HG03139 (cell line): ENCODE results near the gene ETFB.

Experiments used
- ATAC-seq: cut with Tn5 transposase; IDR thresholded peaks from one replicate; pipeline ENCODE4 v1.9.1; 2021; ENCODE audit not compliant: unreplicated experiment

ETFB gene

DNA sequence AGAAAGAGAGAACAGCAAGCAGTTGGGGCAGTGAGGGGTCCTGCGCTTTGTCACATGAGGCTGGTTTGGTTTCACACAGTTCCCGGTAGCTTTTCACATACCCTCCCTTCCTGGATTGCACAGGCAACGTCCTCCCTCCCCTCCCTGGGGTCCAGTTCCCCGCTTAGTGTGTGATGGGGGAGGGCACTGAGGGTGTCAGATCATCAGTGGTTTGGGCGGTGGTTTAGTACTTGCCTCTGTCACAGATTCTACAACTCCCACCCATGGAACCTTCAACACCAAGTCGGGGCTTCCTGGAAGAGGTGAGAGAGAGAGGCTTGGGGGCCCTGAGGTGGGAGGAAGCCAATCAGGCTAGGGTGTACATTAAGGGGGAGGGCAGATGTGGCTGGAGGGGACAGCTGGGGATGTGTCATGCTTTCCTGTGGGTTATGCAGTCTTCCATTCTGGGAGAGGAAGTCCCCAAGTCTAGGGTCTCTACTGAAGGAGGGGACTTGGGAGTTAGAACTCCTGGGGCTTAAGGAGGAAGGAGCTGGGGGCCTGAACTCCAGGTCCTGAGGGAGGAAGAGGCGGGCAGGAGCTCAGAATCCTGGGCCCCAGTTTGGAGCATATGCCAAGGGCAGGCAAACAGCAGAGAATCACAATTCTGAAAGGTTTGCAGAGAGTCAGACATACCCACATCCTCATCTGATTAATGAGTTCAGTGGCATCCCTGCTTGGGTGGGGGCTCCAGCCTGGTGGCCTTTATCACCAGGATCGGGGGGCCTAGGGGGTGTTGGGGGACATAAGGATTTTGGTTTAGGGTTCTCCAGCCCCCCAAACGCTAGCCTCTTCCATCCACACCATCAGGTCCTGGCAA is 6.7 kb upstream of the ETFB start, which contains the start of gene NKG7:
Gene NKG7, minus strand, starts transcription at position 6 of the 856 bp plus-strand sequence. CDS start 119 bp downstream, outside the sequence.
- ATAC-seq = peak; percentile 36

DNA sequence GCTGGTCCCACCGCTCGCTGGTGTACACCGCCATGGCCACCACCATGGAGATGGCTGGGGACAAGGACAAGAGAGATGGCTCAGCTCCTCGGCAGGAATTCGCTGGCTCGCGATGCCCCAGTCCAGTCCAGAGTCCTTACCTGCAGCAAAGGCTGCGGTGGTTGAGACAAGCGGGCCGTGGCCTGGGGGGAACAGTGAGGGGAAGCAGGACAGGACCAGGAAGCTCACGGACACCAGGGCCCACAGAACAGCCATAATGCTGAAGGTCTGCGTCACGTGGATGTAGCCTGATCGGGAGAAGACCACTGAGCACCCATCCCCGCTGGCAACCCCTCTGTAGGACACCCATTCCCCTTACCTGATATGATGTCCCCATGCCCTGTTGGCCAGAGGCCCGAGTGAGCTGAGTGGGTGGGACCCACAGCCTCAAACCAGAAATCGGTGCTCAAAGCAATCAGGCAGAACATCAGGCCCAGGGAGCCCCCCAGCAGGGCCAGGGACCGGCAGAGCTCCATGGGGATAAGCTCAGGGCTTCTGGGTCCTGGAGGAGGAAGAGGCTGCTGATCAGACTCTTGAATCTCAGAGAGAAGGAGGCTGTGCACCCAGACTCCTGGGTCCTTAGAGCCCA is 5.9 kb upstream of the ETFB start:
- no peak for ATAC-seq

DNA sequence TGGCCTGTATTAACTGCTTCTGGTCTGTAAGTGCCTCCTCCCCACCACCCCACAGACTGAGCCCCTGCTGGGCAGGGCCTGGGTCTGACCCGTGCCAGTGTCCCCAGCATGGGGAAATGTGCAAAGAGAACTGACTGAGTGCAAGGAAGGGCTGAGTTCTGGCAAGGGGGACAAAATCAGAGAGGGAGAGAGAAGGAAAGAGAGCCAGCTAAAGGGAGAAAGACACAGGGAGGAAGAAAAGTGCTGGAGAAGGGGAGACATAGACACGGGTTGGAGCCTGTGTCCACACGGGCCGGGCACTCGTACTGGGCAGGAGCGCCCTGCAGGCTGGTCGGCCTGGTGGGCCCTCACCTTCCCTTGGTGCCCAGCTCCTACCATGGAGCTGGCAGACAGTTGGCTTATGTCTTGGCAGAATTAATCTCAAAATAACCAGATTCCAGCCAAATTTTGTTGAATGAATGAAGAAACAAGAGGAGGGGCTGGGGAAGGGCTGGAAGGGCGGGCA is 5.0 kb upstream of the ETFB start:
- no peak for ATAC-seq

DNA sequence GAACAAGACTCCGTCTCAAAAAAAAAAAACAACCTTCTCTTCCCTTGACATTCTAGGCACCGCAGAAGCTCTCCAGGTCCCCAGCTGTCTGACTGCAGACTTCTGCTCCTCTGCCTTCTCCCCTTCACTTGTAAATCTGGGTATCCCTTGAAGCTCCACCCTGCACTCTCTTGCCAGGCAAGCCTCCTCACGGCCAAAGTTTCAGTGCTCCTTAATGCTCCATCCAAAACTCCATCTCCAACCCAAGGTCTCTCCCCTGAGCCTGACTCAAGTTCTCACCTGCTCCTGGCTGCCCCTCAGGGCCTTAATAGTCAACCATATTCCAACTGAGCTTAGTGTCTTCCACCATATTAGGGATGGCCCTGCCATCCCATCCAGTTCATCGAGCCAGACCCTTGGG is 4.0 kb upstream of the ETFB start:
- ATAC-seq = no peak

DNA sequence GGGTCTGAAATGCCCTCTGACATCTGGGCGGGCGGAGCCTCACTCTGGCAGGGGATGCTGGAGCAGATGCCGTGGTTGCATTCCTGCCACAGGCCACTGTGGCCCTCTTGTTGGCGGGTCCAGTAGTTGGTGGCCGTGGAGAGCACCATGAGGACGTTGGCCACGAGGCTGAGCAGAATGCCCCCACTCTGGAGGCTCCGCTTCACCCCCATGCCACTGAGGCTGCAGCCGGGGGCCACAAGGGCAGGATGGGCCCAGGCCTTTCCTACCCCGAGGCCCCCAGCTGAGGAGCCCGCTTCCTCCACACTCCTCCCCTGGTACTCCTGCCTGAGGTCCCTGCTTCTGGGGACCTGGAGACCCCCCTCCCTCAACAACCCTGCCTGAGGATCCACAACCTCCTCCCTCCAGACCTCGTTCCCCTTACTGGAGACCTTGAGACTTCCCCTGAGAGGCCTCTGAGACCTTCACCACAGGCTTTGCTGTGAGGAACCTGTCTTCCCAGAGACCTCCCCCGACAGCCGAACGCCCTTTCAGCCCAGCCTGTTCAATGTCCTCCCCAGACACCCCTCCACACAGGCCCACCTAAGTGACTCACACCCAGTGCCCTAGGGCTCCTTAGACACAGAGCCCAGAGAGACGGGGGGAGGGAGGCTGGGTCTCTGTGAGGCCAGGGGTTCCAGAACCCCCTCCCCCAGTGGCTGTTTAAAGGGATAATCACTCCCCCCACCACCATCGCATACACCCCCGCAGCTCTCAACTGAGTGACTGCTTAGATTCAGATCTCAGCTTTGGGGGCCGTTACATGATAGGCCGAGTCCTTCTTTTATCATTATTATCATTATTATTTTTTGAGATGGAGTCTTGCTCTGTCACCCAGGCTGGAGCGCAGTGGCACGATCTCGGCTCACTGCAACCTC is 2.4 kb upstream of the ETFB start, which contains the start of gene CLDND2:
Gene CLDND2, minus strand, starts transcription at position 638 of the 917 bp plus-strand sequence. Its CDS starts 426 bp downstream, at position 212.
- ATAC-seq = no peak

DNA sequence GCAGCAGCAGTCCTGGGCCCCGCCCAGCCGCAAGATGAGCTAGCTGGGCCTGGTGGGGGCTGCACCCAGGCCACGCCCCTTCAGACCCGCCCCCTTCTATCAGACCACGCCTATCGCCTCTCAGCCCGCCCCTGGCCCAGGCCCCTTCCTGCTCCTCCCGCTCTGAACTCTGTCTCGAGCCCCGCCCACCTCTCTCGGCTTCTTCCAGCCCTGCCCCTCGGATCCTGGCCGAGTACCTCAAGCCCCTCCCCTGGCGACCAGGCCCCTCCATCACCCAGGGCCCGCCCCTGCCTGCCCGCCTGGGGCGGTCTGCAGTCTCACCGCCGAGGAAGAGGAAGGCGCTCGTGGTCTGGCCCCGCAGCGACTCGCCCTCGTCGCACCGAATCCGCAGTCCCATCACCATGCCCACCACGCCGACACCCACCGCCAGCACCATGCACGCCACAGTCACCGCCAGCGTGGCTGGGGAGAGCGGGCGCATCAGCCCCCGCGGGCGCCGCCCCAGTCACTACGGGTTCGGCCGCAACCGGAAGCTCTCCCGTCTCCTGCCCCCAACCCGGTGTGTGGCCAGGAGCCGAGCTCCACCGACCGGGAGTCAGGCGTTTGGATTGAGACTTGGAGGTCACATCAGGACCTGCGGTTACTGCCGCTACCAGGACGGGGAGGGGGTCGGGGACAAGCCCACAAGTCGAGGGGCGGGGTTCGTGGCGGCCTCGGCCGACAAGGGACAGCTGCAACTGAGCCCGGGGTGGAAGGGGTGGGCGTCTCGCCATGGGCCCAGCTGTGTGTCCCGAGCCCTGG is 1.6 kb upstream of the ETFB start:
- ATAC-seq = peak; percentile 60

DNA sequence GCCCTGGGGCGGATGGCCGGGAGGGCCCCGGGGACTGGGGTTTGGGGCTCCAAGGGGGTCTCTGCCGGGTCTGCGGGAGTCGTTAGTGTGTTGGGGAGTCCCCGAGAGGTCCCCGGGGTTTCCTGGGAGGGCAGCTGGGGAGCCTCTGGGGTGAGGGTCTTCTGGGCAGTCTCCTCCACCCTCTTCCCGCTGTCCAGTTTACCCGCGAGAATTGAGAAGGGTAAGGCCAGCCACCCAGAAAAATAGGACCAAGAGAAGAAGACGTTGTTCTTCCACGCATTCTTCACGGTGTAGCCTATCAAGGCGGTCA is 1.0 kb upstream of the ETFB start:
- no peak for ATAC-seq

DNA sequence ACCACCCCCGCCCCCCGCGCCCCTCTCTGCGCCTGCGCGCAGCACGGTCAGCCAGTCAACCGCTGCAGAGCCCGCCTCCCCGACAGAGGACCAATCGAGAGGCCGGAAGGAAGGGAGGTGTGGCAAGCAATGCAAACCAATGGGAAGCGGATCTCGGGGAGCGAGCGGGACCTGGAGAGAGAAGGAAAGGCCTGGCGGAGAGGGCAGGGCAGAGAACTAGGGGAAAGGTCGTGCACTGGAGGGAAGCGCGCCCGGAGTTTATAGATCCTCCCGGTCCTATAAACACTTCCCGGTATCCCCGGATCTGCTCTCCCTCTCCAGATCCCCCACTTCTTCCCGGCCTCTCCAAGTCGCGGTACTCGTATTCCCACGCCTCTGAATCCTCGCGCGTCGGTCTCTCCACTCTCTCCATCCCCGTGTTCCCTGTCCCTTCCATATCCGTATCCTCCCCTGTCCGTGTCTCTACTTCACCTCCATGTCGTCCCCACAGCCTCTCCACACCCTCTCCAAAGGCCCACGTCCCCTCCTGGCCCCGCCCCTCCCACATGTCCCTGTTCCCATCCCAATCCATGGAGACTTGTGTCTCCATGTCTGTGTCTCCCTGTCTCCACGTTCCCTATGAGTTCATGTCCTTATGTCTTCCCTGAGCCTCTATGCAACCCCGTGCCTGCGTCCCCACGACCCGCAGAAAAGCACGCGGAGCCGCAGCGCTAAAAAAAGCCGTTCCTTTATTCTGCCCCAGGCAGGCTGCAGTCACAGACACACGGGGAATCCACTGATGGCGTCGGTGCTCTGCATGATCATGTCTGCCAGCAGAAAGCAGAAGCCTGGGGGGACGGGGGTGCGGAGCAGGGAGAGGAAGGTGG is 434 bp upstream of the ETFB start:
- ATAC-seq = no peak

DNA sequence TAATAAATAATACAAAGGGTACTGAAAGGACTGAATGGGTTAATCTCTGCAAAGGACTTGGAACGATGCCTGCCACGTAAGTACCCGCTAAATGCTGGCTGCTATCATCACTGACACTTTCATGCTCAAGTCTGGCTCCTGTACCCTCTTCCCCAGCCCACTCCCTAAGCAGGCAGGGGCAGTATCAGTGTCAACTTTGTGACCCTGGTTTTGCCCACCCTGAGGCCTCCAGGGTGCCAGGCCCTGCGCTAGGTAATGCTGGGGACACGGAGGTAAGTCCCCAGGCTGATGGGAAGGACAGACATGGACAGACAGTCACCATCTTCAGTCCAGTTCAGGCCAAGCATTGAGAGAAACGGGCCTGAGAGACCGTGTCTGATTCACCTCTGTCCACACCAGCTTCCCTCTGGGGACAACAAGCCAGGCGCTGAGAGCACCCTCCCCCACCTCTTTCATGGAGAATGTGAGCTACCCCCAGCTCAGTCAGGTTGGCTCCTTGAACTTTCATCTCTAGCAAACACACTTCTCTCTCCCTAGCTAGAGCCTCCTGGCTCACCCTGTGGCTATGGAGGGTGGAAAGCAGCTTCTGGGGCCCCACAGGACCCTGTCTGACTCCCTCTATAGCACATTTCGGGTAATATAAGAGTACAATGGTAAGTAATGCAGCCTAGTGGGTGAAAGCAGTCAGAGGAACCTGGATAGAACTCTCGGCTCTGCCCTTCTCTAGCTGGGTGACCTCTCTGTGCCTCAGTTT is 800 bp downstream of the ETFB start:
- no peak for ATAC-seq

DNA sequence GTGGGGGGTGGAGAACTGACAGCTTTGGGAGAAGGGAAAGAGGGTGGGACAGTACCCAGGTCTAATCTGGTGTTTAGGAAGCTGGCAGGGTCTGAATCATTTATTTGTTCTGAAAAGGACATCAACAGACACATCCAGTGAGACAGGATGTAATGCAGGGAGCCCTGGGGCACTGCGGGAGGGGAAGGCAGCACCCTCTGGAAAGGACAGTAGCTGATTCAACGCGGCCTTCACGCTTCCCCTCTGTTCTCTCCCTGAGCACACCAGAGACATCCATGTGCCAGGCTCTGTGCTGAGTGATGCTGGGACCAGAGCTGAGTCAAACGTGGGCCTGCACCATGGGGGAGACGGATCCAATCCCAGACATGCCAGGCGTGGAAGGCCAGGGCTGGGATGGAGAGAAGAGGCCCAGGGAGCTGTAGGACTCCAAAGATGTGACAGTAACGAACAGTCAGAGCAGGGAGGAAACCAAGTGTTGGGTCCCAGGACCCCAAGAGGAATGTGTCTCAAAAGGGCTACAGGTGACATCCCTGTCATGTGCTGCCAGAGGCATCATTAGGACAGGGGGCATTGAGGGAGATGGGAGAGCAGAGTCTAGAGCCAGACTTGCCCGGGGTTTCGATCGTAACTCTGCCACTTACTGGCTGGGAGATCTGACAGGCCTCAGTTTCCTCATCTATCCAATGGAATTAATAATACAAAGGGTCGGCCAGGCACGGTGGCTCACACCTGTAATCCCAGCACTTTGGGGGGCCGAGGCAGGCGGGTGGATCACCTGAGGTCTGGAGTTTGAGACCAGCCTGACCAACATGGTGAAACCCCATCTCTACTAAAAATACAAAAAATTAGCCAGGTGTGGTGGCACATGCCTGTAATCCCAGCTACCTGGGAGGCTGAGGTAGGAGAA is 1.7 kb downstream of the ETFB start:
- no peak for ATAC-seq

DNA sequence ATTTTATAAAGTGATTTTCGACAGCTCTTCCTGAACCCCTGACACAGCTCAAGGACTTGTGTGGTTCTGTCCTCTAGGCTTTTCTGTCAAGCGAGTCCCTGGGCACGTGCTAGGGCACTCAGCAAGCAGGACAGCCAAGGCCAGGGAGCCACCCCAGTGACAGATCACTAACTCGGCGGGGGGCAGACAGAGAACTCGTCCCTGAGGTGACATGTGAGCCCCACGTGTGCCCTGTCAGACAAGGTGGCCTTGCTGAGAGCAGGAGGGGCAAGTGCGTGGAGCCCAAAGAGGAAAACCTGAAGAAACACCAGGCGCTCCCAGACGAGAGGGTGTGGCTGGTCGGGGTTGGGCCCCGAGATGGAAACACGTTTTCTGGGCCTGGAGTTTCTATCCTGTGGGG is 4.9 kb downstream of the ETFB start:
- no peak for ATAC-seq

DNA sequence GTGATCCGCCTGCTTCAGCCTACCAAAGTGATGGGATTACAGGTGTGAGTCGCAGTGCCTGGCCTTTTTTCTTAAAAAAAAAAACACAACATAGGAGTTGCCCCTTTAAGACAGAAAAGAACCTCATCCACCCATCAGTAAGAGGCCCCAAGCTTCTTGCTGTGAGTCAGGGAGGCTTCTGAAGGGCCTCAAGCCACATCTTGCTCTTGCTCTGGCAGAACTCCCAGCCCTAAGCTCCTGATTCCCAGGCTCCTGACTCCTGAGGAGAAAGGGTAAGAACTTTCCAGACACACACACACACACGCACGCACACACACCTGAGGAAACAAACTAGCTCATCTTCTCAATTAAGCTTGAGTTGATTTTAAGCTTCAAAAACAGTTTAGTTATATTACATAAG is 6.9 kb downstream of the ETFB start:
- ATAC-seq = no peak

DNA sequence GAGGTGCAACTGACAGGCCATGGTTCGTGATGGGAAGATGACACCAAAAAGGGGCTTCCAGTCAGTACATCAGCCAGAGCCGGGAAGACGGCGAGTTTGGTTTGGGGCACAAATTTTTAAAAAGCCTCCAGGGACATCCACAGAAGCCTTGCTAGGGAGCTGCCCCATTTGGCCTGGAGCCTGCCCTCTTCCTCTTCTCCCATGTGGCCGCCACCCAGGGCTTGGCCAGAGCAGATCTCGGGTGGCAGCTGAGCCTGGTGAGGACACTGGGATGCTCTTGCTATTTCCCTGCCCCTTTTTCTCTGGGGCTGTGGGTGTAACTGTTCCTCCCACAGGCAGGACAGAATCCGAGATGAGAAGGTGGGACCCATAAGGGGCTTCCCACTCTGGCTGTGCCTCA is 8.2 kb downstream of the ETFB start:
- ATAC-seq = no peak

DNA sequence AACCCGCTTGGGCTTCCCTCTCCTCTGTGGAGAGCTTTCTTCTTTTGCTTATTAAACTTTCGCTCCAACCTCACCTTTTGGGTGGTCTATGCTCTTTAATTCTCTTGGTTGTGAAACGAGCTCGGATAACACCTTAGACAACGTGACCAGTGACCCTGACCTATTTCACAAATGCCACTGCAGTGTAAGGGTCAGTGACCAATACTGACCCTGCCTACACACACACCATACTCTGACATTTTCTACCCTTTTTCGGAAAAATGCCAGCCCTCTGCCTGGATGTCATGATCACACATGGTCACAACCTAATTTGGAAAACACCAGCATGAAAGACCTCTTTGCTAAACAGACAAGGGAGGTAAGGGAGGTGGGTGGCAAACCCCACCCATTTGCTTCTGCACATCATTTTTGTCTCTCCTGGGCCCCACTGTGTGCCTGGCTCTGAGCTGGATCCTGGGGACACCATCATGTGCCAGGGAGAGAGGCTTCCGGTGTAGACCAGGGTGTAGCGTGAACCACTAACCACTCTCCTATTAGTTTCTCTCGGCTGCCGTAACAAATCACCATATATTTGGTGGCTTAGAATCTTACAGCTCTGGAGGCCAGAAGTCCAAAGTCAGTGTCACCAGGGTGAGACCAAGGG is 9.9 kb downstream of the ETFB start:
- no peak for ATAC-seq

DNA sequence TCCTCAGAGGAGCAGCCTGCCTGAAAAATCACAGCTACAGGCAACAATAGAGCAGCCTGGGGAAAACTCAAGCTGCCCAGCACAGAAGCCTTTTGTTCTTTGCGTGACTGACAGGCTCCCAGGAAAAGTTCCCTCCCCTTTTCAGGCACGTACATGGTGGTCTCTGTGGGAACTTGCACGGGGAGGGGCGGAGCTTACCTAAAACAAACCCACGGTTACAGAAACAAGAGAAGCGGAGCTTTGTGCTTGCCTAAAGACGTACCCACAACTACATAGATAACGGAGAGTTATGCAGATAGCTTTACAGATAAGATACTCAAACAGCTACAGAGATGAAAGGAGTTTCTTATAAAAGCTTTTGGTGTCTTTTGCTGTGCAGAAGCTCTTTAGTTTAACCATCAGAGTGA is 11.4 kb downstream of the ETFB start:
- no peak for ATAC-seq

DNA sequence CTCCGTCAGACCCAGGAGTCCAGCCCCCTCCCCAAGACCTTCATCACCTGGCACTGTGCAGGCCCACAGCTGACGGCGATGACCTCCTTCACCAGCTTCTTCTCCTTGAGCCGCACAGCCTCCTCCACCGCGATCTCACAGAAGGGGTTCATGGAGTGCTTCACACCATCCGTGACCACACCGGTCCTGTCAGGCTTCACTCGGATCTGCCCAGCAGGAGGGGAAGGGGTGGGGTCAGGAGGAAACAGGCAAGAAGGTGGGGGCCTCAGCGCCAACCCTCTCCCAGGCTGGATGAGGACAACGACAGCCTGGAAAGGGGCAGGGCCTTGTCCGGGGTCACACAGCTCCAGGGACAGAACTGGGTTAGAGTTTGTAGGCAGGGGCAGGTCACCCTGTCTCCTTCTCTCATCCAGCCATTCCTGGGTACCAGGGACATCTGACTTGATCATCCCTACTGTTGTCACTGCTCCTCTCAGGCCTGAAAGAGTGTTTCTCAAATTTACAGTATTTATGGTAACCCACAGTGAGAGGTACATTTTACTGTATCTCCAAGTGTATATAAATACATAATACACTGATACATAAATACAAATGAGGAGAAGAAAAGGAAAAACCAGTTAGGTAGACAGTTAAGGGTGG is 12.0 kb downstream of the ETFB start:
- ATAC-seq = no peak
